Activated T-cell treated with anti-CD3 and anti-CD28 coated beads for 4 hours (primary cell): Measurements from ENCODE around the gene GSTM3.
"Not testable (repeated sequence)": the region's sequence is repeated elsewhere in the genome, so short reads cannot be mapped to it uniquely, and the experiment has no call there.

Experiments
- DNase-seq: peaks from one replicate; pipeline ENCODE4 v3.0.0-alpha.2; 2020

GSTM3 gene

GRCh38 chr1:109691759-109692158 lies 49.1 kb downstream of the GSTM3 start:
- no peak for DNase-seq

GRCh38 chr1:109689844-109690405 lies 50.9 kb downstream of the GSTM3 start:
- no peak for DNase-seq

GRCh38 chr1:109687641-109688499 lies 53.0 kb downstream of the GSTM3 start, which contains the start of gene GSTM1:
Gene GSTM1, plus strand, starts transcription at chr1:109687817. Its CDS starts 57 bp downstream, at chr1:109687874.
- no peak for DNase-seq

GRCh38 chr1:109687109-109687508 lies 53.7 kb downstream of the GSTM3 start:
- DNase-seq = not testable (repeated sequence)

GRCh38 chr1:109685890-109686289 lies 54.9 kb downstream of the GSTM3 start:
- not testable (repeated sequence) for DNase-seq

- not testable (repeated sequence) for DNase-seq
These were observed 55.4 kb downstream of the GSTM3 start for GRCh38 chr1:109685399-109685798.

- DNase-seq = not testable (repeated sequence)
These were observed 56.1 kb downstream of the GSTM3 start for GRCh38 chr1:109684777-109685176.
